Caco-2 (cell line): ENCODE results near the gene ASAP2. TPM values are rescaled to one million over a fixed set of nuclear protein-coding genes. Genes with fewer than 3 reads are reported as not detected.

Source experiments
- BruUV-seq: library from RNA; stranded (reverse); fragments of 400-500 nt; replicated peaks from 2 replicates; lab custom pipeline; 2021; lab: Mats Ljungman, UMichigan
- CTCF ChIA-PET: fragments of 300-600 bp; sonication (Branson Sonifier 250); formaldehyde crosslinking; loops from one replicate; lab custom pipeline; 2022; ENCODE audit warnings: antibody characterized with exemption; lab: Charles Lee
- POLR2A ChIA-PET: fragments of 300-600 bp; sonication (Branson Sonifier 250); formaldehyde crosslinking; loops from one replicate; lab custom pipeline; 2022; ENCODE audit warnings: antibody characterized with exemption; lab: Charles Lee
- DNase-seq, 2 experiments: peaks; one replicate each; pipeline versions ENCODE4 v3.0.0 to v3.0.0-alpha.2; 2020 to 2022
- H3K27me3 ChIP-seq: replicated peaks from 2 replicates; pipeline ENCODE4 v1.6.0; 2011; ENCODE audit warnings: low read length; ENCODE audit not compliant: control insufficient read depth, insufficient read depth
- H3K36me3 ChIP-seq: 2 replicates; pipeline ENCODE4 v1.5.1; 2011; ENCODE audit warnings: low read length; ENCODE audit not compliant: control insufficient read depth, insufficient read depth
- H3K4me1 ChIP-seq: fragments of 250-450 bp; sonication (Bioruptor Pico); 2 replicates; pipeline ENCODE4 v1.5.1; 2020; ENCODE audit warnings: mild to moderate bottlenecking
- H3K4me3 ChIP-seq: 2 replicates; pipeline ENCODE4 v1.5.1; 2011; ENCODE audit warnings: low read depth, mild to moderate bottlenecking, control low read depth, low read length
- H3K9me3 ChIP-seq: fragments of 250-450 bp; sonication (Bioruptor Pico); 2 replicates; pipeline ENCODE4 v1.5.1; 2020; ENCODE audit warnings: mild to moderate bottlenecking, moderate library complexity
- H3K27ac Mint-ChIP-seq: one replicate; pipeline ENCODE4 v1.8.0; 2022; ENCODE audit warnings: mixed read lengths; ENCODE audit not compliant: unreplicated experiment
- H3K27me3 Mint-ChIP-seq: one replicate; pipeline ENCODE4 v1.8.0; 2022; ENCODE audit warnings: mixed read lengths; ENCODE audit not compliant: insufficient read depth, unreplicated experiment
- H3K36me3 Mint-ChIP-seq: one replicate; pipeline ENCODE4 v1.8.0; 2022; ENCODE audit warnings: mild to moderate bottlenecking, mixed read lengths; ENCODE audit not compliant: insufficient read depth, unreplicated experiment
- H3K4me1 Mint-ChIP-seq: one replicate; pipeline ENCODE4 v1.8.0; 2022; ENCODE audit warnings: low read depth, mixed read lengths; ENCODE audit not compliant: unreplicated experiment
- H3K4me3 Mint-ChIP-seq: one replicate; pipeline ENCODE4 v1.8.0; 2022; ENCODE audit warnings: mild to moderate bottlenecking, moderate library complexity, mixed read lengths; ENCODE audit not compliant: unreplicated experiment
- H3K9me3 Mint-ChIP-seq: one replicate; pipeline ENCODE4 v1.8.0; 2022; ENCODE audit warnings: mixed read lengths; ENCODE audit not compliant: unreplicated experiment
- CTCF ChIP-seq, 2 experiments: fragments of 200-600 bp in 1 of 2; IDR thresholded peaks; 1 replicate in 1 of 2; 2 replicates in 1 of 2; pipeline versions ENCODE4 v1.5.1 to v1.8.0; 2011 to 2022; ENCODE audit warnings: antibody characterized with exemption in 1 of 2, control low read depth in 1 of 2, inconsistent platforms in 1 of 2, low read depth in 1 of 2, low read length in 1 of 2, mild to moderate bottlenecking in 1 of 2, moderate library complexity in 1 of 2; ENCODE audit not compliant: insufficient read depth in 1 of 2, severe bottlenecking in 1 of 2, unreplicated experiment in 1 of 2
- intact Hi-C: fragments of 100-400 bp; cut with micrococcal nuclease; formaldehyde crosslinking; loops from one replicate; pipeline ENCODE4 v1.10.0; 2022; ENCODE audit not compliant: unreplicated experiment
- total RNA-seq: library from RNA; stranded (reverse); gene quantifications from 2 replicates; pipeline ENCODE4 v1.2.3, GENCODE V29; 2022

The ASAP2 gene
- total RNA-seq, 1 experiment from 2014 or later = 25.6 TPM

DNA sequence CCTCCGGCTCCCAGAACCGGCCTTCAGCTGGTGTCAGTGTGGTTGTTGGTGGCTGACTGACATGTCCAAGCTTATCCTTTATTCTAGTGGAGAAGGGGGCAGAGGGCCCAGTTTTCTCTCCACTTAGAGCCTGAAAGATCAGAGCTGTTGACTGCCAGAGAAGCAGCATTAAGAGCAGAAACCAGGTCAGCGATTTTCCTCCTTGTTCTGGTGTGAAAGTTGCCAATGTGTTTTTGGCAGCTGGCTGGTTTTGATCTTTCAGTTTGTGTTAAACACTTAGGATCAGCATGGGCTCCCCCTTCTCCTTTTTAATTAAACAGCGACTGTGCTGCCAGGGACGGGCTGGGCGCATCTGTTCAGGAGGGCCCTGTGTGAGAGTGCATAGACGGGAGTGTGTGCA lies 100.9 kb downstream of the ASAP2 start:
- TF ChIP-seq CTCF (IDR thresholded peaks at IDR 0.05; ENCODE audit: insufficient read depth in 1 of 2, low read depth in 1 of 2, low read length in 1 of 2, severe bottlenecking in 1 of 2, unreplicated experiment in 1 of 2) = no peak
- peaks cover 16% of the 10 kb centered on the region for H3K4me1 ChIP-seq
- intact Hi-C loops = no loop called here
- Mint-ChIP-seq H3K4me3 (no peak overlapping the region), H3K4me1 (peaks cover 14% of the 10 kb centered on the region), H3K9me3 (no peaks in the 10 kb centered on the region), H3K27ac (no peak overlapping the region), H3K27me3 (no peaks in the 10 kb centered on the region), H3K36me3 (peaks cover 8% of the 10 kb centered on the region)
- peak in 1 of 2 experiments; percentile 7 for DNase-seq
- no peaks in the 10 kb centered on the region for H3K9me3 ChIP-seq
- no peaks in the 10 kb centered on the region for H3K36me3 ChIP-seq
- no TSS peak for BruUV-seq
- no peaks in the 10 kb centered on the region for H3K27me3 ChIP-seq
- ChIA-PET POLR2A (no interaction called here), CTCF (no interaction called here)
- no peak overlapping the region for H3K4me3 ChIP-seq

DNA sequence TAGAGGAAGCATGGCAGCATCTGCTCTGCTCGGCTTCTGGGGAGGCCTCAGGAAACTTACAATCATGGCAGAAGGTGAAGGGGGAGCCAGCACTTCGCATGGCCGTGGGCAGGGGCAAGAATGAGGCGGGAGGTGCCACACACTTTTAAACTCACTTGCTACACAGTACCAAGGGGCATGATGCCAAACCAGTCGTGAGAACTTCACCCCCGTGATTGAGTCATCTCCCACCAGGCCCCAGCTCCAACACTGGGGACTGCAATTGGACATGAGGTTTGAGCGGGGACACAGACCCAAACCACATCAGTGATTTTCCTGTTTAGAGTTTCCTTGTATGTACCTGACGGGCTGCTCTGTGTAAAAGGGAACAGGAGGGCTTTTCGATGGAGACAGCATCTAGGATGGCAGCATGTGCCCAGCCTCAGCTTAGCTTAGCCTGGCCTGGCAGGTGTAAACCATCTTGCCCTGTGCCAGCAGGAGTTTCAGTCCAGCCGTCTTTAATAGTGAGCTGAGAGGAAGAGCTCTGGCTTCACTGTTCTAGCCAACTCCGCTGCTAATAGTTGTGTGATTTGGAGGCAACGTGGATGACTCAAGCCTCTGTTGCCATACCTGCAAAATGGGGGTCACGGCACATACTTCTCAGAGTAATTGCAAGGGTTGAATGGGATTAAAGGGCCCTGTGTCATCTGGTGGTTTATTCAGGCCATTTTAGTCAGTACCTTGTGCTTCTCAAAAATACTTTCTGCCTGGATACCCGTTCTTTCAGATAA lies 101.8 kb downstream of the ASAP2 start:
- no TSS peak for BruUV-seq
- ChIA-PET CTCF (interaction anchor here (0.6 kb wide), 1 partner anchor 749 kb away, joined by 3 read pairs; no protein-coding TSS in a partner anchor), POLR2A (no interaction called here)
- Mint-ChIP-seq H3K9me3 (no peaks in the 10 kb centered on the region), H3K4me3 (no peak overlapping the region), H3K27me3 (no peaks in the 10 kb centered on the region), H3K27ac (no peak overlapping the region), H3K36me3 (peaks cover 8% of the 10 kb centered on the region), H3K4me1 (peaks cover 14% of the 10 kb centered on the region)
- no peaks in the 10 kb centered on the region for H3K36me3 ChIP-seq
- intact Hi-C loops = no loop called here
- DNase-seq = peak in 1 of 2 experiments; percentile 2
- no peaks in the 10 kb centered on the region for H3K27me3 ChIP-seq
- peaks cover 16% of the 10 kb centered on the region for H3K4me1 ChIP-seq
- no peak overlapping the region for H3K4me3 ChIP-seq
- no peak for TF ChIP-seq CTCF (IDR thresholded peaks at IDR 0.05; ENCODE audit: insufficient read depth in 1 of 2, low read depth in 1 of 2, low read length in 1 of 2, severe bottlenecking in 1 of 2, unreplicated experiment in 1 of 2)
- no peaks in the 10 kb centered on the region for H3K9me3 ChIP-seq

DNA sequence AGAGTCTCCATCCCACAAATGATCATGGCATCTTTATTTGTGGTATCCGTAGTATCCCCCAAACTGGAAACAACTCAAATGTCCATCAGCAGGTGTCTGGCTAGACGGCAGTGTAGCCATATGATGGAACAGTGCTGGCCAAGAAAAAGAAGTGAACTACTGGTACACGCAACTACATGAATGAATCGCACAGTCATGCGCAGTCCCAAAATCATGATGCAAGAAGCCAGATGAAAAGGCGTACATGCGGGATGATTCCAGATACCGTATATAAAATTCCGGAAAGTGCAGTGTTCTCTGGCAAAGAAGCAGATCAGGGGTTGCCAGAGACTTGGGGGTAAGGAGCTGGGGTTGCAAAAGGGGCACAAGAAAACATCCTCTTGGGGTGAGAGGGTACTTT lies 102.5 kb downstream of the ASAP2 start:
- H3K36me3 ChIP-seq = no peaks in the 10 kb centered on the region

More for the DNA sequence above, 102.5 kb downstream of the ASAP2 start:
- Mint-ChIP-seq H3K4me3 (no peak overlapping the region), H3K27ac (no peak overlapping the region), H3K9me3 (no peaks in the 10 kb centered on the region), H3K4me1 (peaks cover 14% of the 10 kb centered on the region), H3K27me3 (no peaks in the 10 kb centered on the region), H3K36me3 (peaks cover 8% of the 10 kb centered on the region)
- no TSS peak for BruUV-seq
- Histone ChIP-seq H3K27me3 (no peaks in the 10 kb centered on the region), H3K4me3 (no peak overlapping the region), H3K9me3 (no peaks in the 10 kb centered on the region), H3K4me1 (peaks cover 16% of the 10 kb centered on the region)
- ChIA-PET CTCF (interaction anchor here (0.6 to 1.0 kb wide), 2 partner anchors 103 to 749 kb away, joined by 3 read pairs; no protein-coding TSS in a partner anchor), POLR2A (no interaction called here)
- TF ChIP-seq CTCF (IDR thresholded peaks at IDR 0.05; ENCODE audit: insufficient read depth in 1 of 2, low read depth in 1 of 2, low read length in 1 of 2, severe bottlenecking in 1 of 2, unreplicated experiment in 1 of 2) = no peak
- DNase-seq = peak in 1 of 2 experiments; percentile 3
- intact Hi-C loops = no loop called here
